ENCODE results near the gene FGF1.

Gene FGF1

DNA sequence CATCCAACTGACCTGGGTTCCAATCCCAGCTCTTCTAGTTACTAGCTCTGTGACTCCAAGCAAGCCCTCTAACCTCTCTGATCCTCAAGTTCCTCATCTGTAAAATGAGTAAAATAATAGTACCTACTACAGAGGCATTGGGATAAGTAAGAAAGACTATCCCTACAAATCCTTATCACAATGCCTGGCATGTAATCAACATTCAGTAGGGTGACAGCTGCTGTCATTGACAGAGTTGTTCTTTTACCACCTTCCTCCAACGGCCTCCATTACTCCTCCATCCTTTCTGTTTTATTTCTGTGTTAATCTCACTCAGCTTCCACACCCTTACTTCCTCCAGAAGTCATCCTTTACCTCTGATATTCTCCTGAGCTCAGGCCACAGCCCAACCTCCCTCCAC lies 40.4 kb downstream of the FGF1 start:
- in situ Hi-C loops (cut with MboI; ENCODE audit: low sequenced_read_pairs), result no loop called here

DNA sequence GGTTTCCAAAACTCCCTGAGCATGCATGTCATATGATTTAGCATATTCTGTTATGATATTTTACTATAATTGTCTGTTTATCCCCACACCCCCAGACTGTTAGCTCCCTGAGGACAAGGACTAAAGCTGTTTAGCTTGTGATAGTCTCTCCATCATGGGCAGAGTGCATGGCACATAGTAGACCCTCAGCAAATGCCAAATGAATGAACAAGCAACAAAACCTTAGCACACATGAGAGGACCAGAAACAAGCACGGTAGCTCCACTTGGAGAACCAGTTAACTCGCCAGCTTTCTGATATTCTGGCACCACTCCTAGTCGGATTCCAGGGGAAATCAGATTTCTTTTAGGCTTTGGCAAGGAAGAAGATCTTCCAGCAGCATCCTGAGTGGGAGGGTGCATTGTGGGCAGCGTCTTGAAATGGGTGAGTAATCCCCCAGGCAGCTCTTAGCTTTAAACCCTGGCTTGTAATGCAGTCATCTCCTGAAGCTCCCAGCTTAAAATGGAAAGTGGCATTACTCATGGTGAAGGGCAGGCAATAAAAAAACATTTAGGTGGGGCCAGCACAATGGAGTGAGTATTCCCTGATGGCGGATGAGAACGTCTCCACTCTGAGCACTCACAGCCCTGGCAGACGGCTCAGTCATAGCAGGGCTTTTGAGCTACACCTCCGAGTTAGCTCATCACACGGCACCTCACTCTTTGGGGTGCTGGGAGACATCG lies 41.1 kb downstream of the FGF1 start:
- in situ Hi-C loops (cut with MboI; ENCODE audit: low sequenced_read_pairs), result no loop called here

DNA sequence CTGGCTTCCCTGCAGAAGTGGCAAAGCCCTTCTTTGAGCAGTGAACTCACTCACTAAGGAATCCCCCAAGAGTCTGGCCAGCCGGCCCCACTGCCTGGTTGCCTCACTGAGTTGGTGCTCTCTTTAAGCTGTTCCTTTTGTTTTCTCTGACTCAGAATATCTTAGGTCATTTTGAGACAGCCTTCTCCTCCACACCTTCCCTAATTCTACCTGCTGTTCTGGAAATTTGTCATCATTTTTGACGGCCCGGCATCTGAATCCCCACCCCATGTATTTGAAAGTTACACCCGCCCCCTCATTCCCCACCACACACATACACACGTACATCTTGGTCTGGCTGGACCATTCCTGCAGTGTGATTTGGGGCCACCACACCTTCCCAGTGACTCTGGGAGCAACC lies 41.8 kb downstream of the FGF1 start:
- in situ Hi-C loops (cut with MboI; ENCODE audit: low sequenced_read_pairs), result no loop called here

DNA sequence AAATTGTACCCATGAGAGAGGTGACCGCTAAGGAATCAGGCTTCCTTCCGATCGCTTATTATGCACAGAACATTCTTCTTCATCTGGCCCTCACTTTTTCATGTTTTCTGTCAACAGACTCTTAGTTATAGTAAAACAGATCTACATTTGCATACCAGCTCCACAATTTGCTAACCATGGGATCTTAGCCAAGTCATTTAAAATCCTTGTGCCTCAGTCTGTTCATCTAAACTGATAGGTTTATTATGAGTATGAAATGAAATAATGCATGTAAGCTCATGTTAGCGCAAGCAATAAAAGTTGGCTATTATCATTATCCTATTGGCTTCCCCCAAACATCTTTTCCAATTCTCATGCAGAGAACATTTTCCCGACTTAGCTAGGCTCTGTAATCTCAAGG lies 42.3 kb downstream of the FGF1 start:
- in situ Hi-C loops (cut with MboI; ENCODE audit: low sequenced_read_pairs), result no loop called here

DNA sequence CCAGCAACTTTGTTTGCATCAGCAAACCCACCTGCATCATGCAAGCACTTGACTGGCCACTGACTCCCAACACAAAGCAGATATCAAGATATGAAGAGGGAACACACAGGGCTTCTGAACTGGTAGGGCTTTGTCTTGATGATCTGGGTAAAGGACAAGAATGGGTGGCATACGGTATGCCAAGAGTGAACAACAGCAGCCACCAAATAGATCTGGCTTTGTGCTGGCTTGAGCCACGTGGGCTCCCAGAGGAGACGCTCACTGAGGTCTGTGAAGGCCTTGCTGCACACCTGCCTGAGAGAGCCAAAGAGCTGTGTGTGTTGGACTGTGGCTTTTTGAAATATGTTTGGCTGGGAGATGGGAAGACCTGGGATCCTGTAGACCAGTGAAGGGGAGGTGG lies 43.5 kb downstream of the FGF1 start:
- in situ Hi-C loops (cut with MboI; ENCODE audit: low sequenced_read_pairs), result no loop called here

DNA sequence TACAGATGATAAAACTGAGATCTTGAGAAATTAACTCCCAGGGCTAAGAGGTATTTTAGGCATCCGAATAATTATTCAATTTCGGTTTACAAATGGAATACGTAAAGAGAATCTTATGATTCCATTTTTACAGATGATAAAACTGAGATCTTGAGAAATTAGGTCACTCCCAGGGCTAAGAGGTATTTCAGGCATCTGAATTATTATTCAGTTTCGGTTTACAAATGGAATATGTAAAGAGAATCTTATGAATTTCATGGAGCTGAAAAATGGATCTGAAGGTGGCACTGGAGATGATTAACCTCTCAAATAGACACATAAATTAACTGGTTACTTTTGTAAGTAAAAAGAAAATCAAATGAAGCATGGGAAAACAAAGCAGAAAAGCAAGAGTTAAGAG lies 44.2 kb downstream of the FGF1 start:
- in situ Hi-C loops (cut with MboI; ENCODE audit: low sequenced_read_pairs), result no loop called here

DNA sequence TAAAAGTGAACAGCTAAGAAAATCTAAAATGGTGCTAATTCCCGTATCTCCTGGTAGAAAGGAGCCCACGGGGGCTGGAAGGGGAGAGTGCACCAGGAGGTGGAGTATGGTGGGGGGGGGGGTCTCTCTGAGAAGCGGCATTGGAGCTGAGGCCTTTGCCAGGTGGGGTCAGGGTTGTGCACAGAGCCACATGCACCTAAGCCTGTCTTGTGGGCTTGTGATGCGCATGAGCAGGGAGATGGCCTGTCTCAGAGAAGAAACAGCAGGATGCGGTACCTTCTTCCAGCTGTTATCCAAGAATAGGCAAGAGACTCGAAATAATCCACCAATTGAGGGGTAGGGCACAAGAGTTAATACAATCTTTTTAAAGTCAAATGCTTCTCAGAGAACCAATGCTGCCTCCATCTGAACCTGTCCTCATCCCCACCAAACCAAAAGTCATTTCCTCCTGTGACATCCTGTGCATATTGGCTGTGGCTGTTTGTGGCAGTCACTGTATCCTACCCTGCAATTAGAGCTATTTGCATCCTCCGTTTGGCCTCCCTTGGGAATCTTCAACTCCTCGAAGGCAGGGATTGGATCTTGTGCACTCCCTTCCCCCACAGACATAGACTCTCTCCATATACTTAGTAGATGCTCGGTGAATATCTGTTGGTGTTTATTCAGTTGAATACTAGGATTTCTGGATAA lies 45.4 kb downstream of the FGF1 start:
- in situ Hi-C loops (cut with MboI; ENCODE audit: low sequenced_read_pairs), result no loop called here

DNA sequence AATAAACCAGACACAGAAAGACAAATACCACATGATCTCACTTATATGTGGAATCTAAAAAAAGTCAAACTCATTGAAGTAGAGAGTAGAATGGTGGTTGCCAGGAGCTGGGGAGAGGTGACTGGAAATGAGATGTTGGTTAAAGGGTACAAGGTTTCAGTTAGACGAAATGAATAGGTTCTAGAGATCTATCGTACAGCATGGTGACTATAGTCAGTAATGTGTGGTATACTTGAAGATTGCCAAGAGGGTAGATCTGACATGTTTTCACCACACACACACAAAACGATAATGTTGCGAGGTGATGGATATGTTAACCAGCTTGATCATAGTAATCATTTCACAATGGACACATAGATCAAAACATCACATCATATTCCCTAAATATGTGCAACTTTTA lies 46.4 kb downstream of the FGF1 start:
- in situ Hi-C loops (cut with MboI; ENCODE audit: low sequenced_read_pairs), result no loop called here

DNA sequence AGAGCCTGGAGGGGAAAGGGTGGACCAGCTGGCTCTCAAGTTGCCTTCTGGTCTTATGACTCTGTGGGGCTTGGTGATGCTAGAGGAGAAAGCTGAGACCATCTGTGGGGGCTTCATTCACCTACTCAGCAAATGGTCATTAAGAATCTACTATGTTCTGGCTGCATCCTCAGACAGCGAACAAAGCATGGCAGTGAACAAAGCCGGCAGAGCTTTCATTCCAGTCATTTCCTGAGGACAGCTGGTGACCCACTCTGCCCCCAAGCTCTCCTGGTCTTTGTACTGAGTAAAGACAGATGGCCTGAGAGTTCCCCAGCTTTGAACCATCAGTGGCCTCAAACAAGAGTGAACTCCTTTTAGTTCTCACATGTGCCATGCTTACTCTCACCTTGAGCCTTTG lies 48.0 kb downstream of the FGF1 start:
- in situ Hi-C loops (cut with MboI; ENCODE audit: low sequenced_read_pairs), result no loop called here

DNA sequence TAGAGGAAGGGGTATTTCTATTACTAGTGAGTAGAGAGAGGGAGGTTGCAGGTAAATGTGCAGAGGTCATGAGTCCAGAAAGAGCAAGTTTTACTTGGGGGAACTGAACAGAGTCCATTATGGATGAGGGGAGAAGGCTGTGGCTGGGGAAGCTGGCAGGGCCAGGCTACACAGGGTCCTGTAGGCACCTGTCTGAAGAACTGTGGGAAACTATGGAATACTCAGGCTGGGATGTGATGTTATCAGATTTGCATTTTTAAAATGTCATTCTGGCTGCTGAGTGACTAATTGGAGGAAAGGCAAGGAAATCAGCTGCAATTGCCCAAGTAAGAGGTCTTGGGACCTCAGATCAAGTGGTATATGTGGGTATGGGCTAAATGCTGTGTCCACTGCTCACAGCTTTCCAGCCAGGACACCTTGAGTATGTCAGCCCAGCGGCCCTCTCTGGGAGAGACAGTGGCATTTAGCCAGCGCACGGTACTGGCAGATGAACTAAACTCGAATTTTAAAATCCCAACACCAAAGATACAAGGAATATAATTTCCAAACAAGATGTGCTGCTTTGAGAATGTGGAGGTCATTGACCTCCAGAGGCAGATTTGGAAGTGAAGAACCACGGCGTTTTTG lies 49.1 kb downstream of the FGF1 start:
- in situ Hi-C loops (cut with MboI; ENCODE audit: low sequenced_read_pairs), result no loop called here

DNA sequence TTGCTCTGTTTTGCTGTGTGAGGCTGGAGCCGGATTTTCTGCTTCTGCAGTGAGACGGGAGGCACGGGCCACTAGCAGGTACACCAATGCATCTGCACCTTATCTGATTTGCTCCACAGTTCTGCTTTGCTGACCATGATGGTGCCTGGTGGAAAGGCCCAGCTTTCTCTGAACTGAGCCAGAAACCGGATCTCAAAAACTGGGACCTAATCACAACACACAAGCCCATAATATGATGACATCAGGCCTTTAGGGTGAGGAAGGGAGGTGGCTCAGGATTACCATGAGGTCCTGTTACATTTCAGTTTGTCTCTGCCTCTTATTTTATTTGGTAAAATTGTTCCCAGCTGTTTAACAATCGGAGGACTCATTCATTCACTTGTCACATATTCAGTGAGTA lies 49.8 kb downstream of the FGF1 start:
- in situ Hi-C loops (cut with MboI; ENCODE audit: low sequenced_read_pairs), result no loop called here

DNA sequence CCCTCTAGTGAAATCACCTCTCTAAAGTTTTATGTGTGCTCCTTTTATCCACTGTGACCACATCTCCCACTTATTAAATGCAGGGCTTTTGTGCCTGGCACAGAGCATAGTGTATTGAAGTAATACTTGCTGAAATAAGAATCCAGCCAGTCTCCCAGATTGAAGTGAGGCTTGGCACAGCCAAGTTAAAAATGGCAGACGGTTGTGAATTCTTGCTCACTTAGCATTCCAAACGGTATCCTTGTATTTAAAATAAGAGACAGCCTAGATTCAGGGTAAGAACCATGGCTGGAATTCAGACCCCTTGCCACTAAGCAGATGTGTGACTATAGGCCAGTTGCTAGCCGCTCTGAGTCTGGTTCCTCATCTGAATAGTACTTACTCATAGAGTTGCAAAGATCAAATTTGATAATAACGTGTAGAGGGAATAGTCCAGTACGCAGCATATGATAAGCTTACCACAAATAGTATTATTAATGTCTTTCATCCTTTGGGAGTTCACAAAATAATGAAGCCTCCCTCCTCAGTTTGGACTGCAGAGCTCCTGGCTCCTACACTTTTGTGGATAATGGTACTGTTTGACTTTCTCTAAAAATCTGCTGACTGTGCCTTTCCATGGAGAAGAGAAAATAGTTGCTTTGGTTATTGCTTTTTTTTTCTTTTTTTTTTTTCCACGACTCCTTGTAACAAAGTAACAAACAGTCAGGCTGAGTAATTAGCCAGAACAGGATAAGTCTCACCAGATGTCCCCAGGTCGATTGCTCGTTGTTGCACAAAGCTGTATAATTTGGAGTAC lies 51.5 kb downstream of the FGF1 start:
- in situ Hi-C loops (cut with MboI; ENCODE audit: low sequenced_read_pairs), result no loop called here

DNA sequence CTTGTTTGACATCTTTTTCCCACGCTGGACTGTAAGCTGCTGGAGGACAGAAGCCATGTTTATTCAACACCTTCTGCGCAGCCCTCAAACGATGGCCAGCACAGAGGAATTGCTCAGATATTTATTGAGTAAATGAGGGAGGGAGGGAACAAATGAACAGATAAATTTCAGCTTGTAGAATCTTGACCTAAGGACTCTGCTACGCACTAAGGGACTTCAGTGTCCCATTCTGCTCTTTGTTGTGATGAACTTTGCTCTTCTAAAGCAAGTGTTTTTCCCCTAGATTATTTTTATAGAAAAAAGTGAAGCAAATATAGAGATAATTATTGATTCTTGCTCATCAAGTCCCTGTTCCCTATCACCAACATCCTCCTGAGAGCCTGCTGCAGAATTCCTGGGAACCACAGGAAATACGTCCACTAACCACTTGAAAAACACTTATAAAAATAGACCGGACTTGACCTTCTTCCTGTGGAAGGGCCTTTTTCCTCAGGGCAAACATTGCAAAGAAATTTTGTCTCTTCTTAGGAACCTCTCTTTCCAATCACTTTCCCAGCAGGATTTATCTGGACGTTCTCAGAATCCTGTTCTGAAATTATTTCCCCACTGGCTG lies 54.9 kb downstream of the FGF1 start:
- in situ Hi-C loops (cut with MboI; ENCODE audit: low sequenced_read_pairs), result no loop called here

DNA sequence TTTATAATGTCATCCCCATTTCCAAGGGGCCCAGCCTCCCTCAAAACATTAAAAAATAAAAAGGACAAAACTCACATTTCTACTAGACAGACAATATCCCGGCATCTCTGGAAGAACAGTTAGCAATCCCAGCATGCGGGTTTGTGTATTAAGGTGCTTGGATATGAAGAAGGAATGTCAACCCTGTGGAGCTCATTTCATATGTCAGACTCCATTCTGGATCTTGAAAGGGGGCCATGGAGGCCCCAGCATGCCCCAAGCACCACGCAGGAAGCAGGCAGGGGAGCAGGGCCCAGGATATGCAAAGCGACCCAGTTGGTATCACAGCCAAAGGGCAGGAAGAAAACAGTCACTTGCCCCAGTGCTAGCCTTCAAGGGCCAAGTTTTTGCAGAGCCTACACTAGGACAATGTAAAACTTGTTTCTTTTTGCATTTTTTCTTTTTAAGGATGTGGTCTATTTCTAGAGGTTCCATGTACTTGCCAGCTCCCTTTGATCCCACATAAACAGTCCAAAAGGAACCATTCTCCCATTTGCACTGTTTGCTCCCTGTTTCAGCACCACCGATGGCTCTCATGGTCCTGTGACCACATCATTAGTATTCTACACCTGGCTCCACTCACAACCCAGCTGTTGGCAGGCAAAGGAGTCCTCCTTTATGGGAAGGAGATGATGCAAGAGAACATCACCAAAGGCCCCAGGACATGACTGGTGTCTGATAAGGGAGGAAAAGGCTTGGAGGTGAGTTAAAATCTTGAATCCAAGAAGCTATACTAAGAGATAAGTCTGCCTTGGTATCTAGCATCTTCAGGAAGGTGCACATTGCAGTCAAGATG lies 58.3 kb downstream of the FGF1 start:
- in situ Hi-C loops (cut with MboI; ENCODE audit: low sequenced_read_pairs), result no loop called here

DNA sequence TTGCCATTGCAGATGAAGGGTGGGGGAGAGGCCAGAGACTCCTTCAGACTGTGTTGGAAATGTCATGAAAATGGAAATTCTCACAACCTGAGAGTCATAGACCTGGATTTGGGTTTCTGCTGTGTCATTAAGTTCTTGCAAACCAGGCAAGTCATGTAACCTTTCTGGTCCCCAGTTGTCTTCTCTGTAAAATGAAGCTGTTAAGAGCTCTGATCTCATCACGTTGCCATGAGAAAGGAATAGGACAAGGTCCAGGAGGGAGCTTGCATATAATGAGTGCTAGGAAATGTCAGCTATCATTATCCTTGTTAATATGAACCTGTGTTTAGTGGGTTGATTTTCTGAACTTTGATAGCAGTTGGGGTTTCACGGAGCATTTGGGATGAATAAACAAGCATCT lies 59.1 kb downstream of the FGF1 start:
- in situ Hi-C loops (cut with MboI; ENCODE audit: low sequenced_read_pairs), result no loop called here

DNA sequence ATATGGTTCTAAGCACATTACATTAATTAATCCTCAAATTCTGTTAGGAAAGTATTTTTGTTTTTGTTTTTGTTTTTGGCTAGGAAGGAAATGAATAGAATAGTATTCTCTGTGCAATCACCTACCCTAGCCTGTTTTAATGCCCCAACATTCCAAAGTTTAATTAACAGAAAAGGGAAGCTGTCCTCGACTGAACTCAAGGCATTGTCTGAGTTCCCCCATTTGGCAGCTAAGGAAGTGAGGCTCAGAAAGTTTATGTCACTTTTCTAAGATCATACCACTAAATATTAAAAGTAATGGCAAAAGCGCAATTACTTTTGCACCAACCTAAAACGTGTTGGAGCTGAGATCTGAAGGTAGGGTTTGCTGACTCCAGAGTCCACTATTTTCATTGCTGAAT lies 59.8 kb downstream of the FGF1 start:
- in situ Hi-C loops (cut with MboI; ENCODE audit: low sequenced_read_pairs), result no loop called here

DNA sequence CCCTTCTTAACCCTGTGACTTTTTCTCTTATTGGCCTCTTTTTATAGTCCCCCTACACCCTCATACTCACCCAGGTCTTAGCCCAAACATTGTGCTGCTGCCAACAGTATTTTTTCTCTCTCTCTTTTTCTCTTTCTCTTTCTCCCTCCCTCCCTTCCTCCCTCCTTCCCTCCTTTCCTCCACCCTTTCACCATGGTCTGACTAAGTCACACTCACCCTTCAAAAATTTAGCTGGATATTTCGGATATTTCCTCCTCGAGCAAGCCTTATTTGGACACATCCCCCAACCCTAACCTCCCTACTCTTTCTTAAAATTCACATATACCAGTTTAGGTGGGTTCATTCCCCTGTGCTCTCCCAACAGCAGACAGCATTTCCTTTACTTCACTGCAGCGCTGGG lies 64.7 kb downstream of the FGF1 start:
- in situ Hi-C loops (cut with MboI; ENCODE audit: low sequenced_read_pairs), result loop anchor here (25.0 kb wide), 1 partner anchor 266 kb away; no protein-coding TSS in a partner anchor

DNA sequence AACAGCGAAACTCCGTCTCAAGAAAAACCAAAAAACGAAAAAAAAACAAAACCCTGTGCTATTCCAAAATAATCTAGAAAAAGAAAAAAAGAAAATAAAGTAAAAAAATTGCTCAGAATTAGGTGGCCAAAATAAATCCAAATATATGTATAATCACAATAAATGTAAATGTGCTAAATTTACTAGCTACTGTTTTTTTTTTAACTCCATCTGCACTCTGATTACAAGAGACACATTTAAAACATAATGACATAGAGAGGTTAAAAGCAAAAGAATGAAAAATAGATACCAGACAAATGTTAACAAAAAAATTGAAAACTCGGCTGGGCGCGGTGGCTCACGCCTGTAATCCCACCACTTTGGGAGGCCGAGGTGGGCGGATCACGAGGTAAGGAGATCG lies 66.1 kb downstream of the FGF1 start:
- in situ Hi-C loops (cut with MboI; ENCODE audit: low sequenced_read_pairs), result loop anchor here (25.0 kb wide), 1 partner anchor 267 kb away; no protein-coding TSS in a partner anchor

DNA sequence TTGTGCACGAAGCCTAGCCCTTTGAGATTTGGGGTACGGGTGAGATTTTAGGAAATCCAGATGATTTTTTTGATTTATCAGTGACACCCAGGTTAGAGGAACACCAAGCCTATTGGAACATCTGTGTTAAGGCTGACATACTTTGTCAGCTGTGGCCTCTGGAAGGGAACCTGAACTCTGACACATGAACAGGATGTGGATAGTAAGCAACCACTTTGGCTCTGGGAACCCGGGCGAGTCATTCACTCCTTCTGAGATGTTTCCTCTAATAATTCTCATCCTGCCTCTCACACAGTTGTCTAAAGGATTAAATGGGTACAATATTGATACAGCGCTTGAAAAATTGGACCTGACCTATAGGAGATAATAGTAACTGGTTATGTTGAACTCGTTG lies 67.8 kb downstream of the FGF1 start:
- in situ Hi-C loops (cut with MboI; ENCODE audit: low sequenced_read_pairs), result loop anchor here (25.0 kb wide), 1 partner anchor 269 kb away; no protein-coding TSS in a partner anchor

Data from HL-60/S4 treated with phorbol 12-myristate 13-acetate at 8.2 ng/mL for 4 days and 3 days (cell line).